HepG2 (cell line): ENCODE results near the gene CCDC88C. TPM values are rescaled to one million over a fixed set of nuclear protein-coding genes. Genes with fewer than 3 reads are reported as not detected.

Experiments
- ATAC-seq: fragments of 200-7000 bp; cut with Tn5 transposase; 3 replicates; pipeline ENCODE4 v1.9.1; 2020; ENCODE audit warnings: mild to moderate bottlenecking, moderate library complexity
- BruUV-seq: library from RNA; stranded (reverse); fragments of 400-500 nt; replicated peaks from 2 replicates; lab custom pipeline; 2021; lab: Mats Ljungman, UMichigan
- CTCF ChIA-PET: fragments of 300-600 bp; formaldehyde crosslinking; extraction: SDS; loops from one replicate; lab custom pipeline; 2021; ENCODE audit warnings: low total read pairs, inconsistent platforms, low intra/inter-chr PET ratio; lab: Yijun Ruan, JAX
- POLR2A ChIA-PET: fragments of 350-600 bp; sonication (Branson Sonifier 250); formaldehyde crosslinking; loops from one replicate; lab custom pipeline; 2020; ENCODE audit warnings: antibody characterized with exemption, inconsistent platforms; lab: Yijun Ruan, JAX
- DNase-seq: peaks from one replicate; pipeline ENCODE4 v3.0.0-alpha.2; 2015; ENCODE audit warnings: low spot score
- FAIRE-seq: peaks from 3 replicates; lab custom pipeline; 2011; peaks lifted over from hg19 to GRCh38; lab: Jason Lieb, UNC
- H2AFZ ChIP-seq: one replicate; pipeline ENCODE4 v1.6.1; 2011; ENCODE audit warnings: low read length, inconsistent platforms
- H3K27ac ChIP-seq: fragments of 300-600 bp; 3 replicates; pipeline ENCODE4 v1.8.0; 2011; ENCODE audit warnings: mixed run types, mild to moderate bottlenecking, mixed read lengths, low read length, inconsistent platforms; ENCODE audit not compliant: insufficient read depth; ENCODE audit errors: extremely low read length
- H3K27me3 ChIP-seq, 2 experiments: fragments of 200-600 bp in 1 of 2; 2 replicates in 1 of 2; 3 replicates in 1 of 2; pipeline versions ENCODE4 v1.6.0 to v1.8.0; 2011; ENCODE audit warnings: low read length in 2 of 2, mild to moderate bottlenecking in 2 of 2, moderate library complexity in 2 of 2, inconsistent platforms in 1 of 2; ENCODE audit not compliant: insufficient read depth in 2 of 2, control insufficient read depth in 1 of 2
- H3K36me3 ChIP-seq, 2 experiments: fragments of 200-600 bp in 1 of 2; replicated peaks in 1 of 2; 2 replicates in 1 of 2; 3 replicates in 1 of 2; pipeline versions ENCODE4 v1.5.1 to v1.8.0; 2011; ENCODE audit warnings: low read length in 2 of 2, inconsistent platforms in 1 of 2; ENCODE audit not compliant: insufficient read depth in 2 of 2, control insufficient read depth in 1 of 2
- H3K4me1 ChIP-seq: 2 replicates; pipeline ENCODE4 v1.5.1; 2012; ENCODE audit warnings: low read length, inconsistent platforms; ENCODE audit not compliant: insufficient read depth
- H3K4me2 ChIP-seq: 2 replicates; pipeline ENCODE4 v1.6.0; 2011; ENCODE audit warnings: low read depth, low read length, inconsistent platforms
- H3K4me3 ChIP-seq, 3 experiments: fragments of 200-600 bp in 1 of 3; sonication (generic), shearing (Covaris generic) in 1 of 3; replicated peaks in 1 of 3; 2 replicates each; pipeline ENCODE4 v1.5.1; 2011 to 2016; ENCODE audit warnings: low read length in 3 of 3, inconsistent platforms in 2 of 3, low read depth in 2 of 3, mild to moderate bottlenecking in 2 of 3, control low read depth in 1 of 3, mixed read lengths in 1 of 3; ENCODE audit not compliant: insufficient read depth in 1 of 3
- H3K79me2 ChIP-seq: one replicate; pipeline ENCODE4 v1.6.1; 2011; ENCODE audit warnings: low read length, inconsistent platforms; ENCODE audit not compliant: insufficient read depth
- H3K9ac ChIP-seq: 2 replicates; pipeline ENCODE4 v1.6.0; 2011; ENCODE audit warnings: mild to moderate bottlenecking, low read depth, low read length, inconsistent platforms; ENCODE audit not compliant: insufficient read depth
- H3K9me3 ChIP-seq: 2 replicates; pipeline ENCODE4 v1.5.1; 2012; ENCODE audit warnings: mild to moderate bottlenecking, low read length
- H4K20me1 ChIP-seq: 2 replicates; pipeline ENCODE4 v1.6.0; 2011; ENCODE audit warnings: inconsistent platforms, mild to moderate bottlenecking, low read length, moderate library complexity; ENCODE audit not compliant: insufficient read depth
- ARID4A ChIP-seq: sonication (generic); formaldehyde crosslinking; IDR thresholded peaks from 2 replicates; pipeline ENCODE4 v1.5.0; 2020; ENCODE audit warnings: mild to moderate bottlenecking, missing genetic modification reagents, borderline replicate concordance
- FOXM1 ChIP-seq: sonication (generic); formaldehyde crosslinking; IDR thresholded peaks from 2 replicates; pipeline ENCODE4 v1.5.0; 2020; ENCODE audit warnings: missing genetic modification reagents
- GTF3A ChIP-seq: sonication (generic); formaldehyde crosslinking; conservative IDR thresholded peaks from 2 replicates; pipeline ENCODE4 v1.4.0; 2020; ENCODE audit warnings: mild to moderate bottlenecking, missing genetic modification reagents
- MYC ChIP-seq: sonication (generic); formaldehyde crosslinking; IDR thresholded peaks from 2 replicates; pipeline ENCODE4 v1.9.0; 2021; ENCODE audit warnings: missing genetic modification reagents, borderline replicate concordance
- RNF2 ChIP-seq: fragments of 450-650 bp; conservative IDR thresholded peaks from 2 replicates; pipeline ENCODE4 v1.6.1; 2016; ENCODE audit warnings: low read depth
- ZNF446 ChIP-seq: sonication (generic); formaldehyde crosslinking; IDR thresholded peaks from 2 replicates; pipeline ENCODE4 v1.5.0; 2020; ENCODE audit warnings: mild to moderate bottlenecking, missing genetic modification reagents
- ZNF615 ChIP-seq: sonication (generic); formaldehyde crosslinking; IDR thresholded peaks from 2 replicates; pipeline ENCODE4 v1.5.0; 2020; ENCODE audit warnings: mild to moderate bottlenecking, missing genetic modification reagents, borderline replicate concordance
- ZNF646 ChIP-seq: sonication (generic); formaldehyde crosslinking; IDR thresholded peaks from 2 replicates; pipeline ENCODE4 v1.9.0; 2021; ENCODE audit warnings: mild to moderate bottlenecking, missing genetic modification reagents
- ZNF83 ChIP-seq: sonication (generic); formaldehyde crosslinking; IDR thresholded peaks from 2 replicates; pipeline ENCODE4 v1.4.0; 2020; ENCODE audit warnings: missing genetic modification reagents, mild to moderate bottlenecking, borderline replicate concordance
- ZNF879 ChIP-seq: sonication (generic); formaldehyde crosslinking; IDR thresholded peaks from 2 replicates; pipeline ENCODE4 v1.8.1; 2023; ENCODE audit warnings: missing genetic modification reagents
- ZNF883 ChIP-seq: sonication (generic); formaldehyde crosslinking; IDR thresholded peaks from 2 replicates; pipeline ENCODE4 v1.5.1; 2020; ENCODE audit warnings: mild to moderate bottlenecking, missing genetic modification reagents; ENCODE audit errors: not compliant biosample characterization
- WGBS: methylation state at CpG from one replicate; pipeline ENCODE4 v1.1.6; 2017; ENCODE audit warnings: low lambda C conversion rate; 5-methylcytosine and 5-hydroxymethylcytosine counted together
- in situ Hi-C: cut with HindIII; loops from 2 replicates; pipeline ENCODE4 v1.10.0; 2017; ENCODE audit warnings: low pct_unique_long_range_greater_than_20kb; ENCODE audit not compliant: extremely low pct_ligation_motif_present
- intact Hi-C: fragments of 100-400 bp; cut with micrococcal nuclease; formaldehyde crosslinking; loops from one replicate; pipeline ENCODE4 v1.10.0; 2022; ENCODE audit not compliant: unreplicated experiment
- polyA plus RNA-seq, 8 experiments: library from polyadenylated mRNA; depleted of rRNA in 3 of 8; stranded (reverse) in 7 of 8; unstranded in 1 of 8; fragments of >200 nt; fragmentation: Illumina TruSeq in 4 of 8; extraction: Trizol in 4 of 8; gene quantifications; 2 replicates each; pipeline versions ENCODE4 v1.2.1 to v1.2.3, GENCODE V29; 2011 to 2016; ENCODE audit warnings: low read depth in 4 of 8, missing spikeins in 1 of 8, mixed read lengths in 1 of 8; ENCODE audit not compliant: insufficient read depth in 1 of 8
- total RNA-seq, 5 experiments: library from RNA; depleted of rRNA; stranded (reverse); fragments of >200 nt; fragmentation: Illumina TruSeq; extraction: Trizol; gene quantifications; 2 replicates each; pipeline ENCODE4 v1.2.3, GENCODE V29; 2016; ENCODE audit warnings: low read depth in 1 of 5

CCDC88C gene
- total and polyA plus RNA-seq, 2 of the 13 experiments (the other 11 are each of a cell fraction or from before 2014, with no cell fraction given) = 3.6 to 11.7 TPM

DNA sequence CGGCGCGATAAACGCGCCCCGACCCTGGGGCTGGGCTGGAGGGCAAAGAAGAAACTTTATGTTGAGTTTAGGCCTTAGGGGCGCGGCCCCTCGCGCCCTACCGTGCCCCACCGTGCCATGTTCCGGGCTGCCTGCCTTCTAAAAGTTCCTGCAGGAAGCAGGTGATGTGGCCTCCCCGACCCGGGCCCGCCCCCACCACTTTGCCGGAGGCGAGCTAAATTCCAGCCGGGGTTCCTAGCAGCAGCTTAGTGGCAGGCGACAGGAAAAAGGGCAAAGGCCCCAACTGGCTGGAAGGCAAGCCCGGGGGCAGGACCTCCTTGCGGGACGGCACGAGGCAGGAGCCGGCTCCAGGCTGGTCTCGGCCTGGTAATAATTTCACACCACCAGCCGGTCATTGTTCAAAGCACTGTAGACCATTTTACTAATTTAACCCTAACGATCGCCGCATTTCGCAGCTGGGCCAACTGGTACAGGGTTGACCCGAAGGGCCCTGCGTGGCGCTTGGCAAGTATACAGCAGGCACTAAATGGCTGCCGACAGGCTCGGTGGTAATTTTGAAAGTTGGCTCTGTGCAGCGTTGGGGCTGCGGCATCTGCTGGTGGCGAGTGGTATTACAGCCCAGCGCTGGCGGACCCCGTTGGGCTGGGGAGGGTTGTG lies 895 bp upstream of the CCDC88C start (continued):
- peak; percentile 63; the same call in 1 of the 2 replicates for TF ChIP-seq ARID4A (CRISPR knock-in tag)
- no peak for TF ChIP-seq ZNF83 (CRISPR knock-in tag)
- 0 out of 2 replicates have a peak, but pooled peaks have one; percentile 60 for TF ChIP-seq ZNF446 (CRISPR knock-in tag)
- no peak for TF ChIP-seq ZNF615 (CRISPR knock-in tag)

GRCh38 chr14:91417983-91418386 lies 365 bp upstream of the CCDC88C start:
- CTCF ChIA-PET = interaction anchor here (3.1 kb wide), 1 partner anchor 94 kb away, joined by 39 read pairs; no protein-coding TSS in a partner anchor
- TF ChIP-seq ZNF879 (CRISPR knock-in tag) (peak; percentile 65; the same call in 1 of the 2 replicates), FOXM1 (peak; percentile 87; the same call in 1 of the 2 replicates), RNF2 (peak; percentile 92), ZNF883 (CRISPR knock-in tag) (peak; percentile 87), GTF3A (CRISPR knock-in tag) (peak; percentile 65; the same call in 1 of the 2 replicates), ZNF646 (CRISPR knock-in tag) (no peak), MYC (CRISPR knock-in tag) (peak; percentile 95)

More at GRCh38 chr14:91417983-91418386, 365 bp upstream of the CCDC88C start:
- Histone ChIP-seq H3K27ac (peak overlapping the region; percentile 62), H3K4me2 (peak overlapping the region; percentile 80), H3K36me3 (0 out of 5 replicates have a peak, but pooled peaks cover 0 to 1% of the 10 kb centered on the region in 2 experiments), H3K9ac (peak overlapping the region; percentile 70), H3K4me1 (peaks cover 69% of the 10 kb centered on the region), H3K9me3 (no peaks in the 10 kb centered on the region), H2AFZ (no peak overlapping the region), H4K20me1 (no peaks in the 10 kb centered on the region; the same call in 1 of the 2 replicates), H3K4me3 (peak overlapping the region; percentile 27 to 78 (median 55)), H3K79me2 (peaks cover 15% of the 10 kb centered on the region), H3K27me3 (no peaks in the 10 kb centered on the region)
- POLR2A ChIA-PET = interaction anchor here (1.0 to 1.5 kb wide), 5 partner anchors 12 to 357 kb away, joined by 3 to 4 read pairs (median 3); partner anchors contain the start of gene RPS6KA5
- BruUV-seq = no TSS peak
- intact Hi-C loops = loop anchor here (1.0 to 2.0 kb wide), 2 partner anchors 57 to 95 kb away; no protein-coding TSS in a partner anchor
- in situ Hi-C loops = no loop called here
- ATAC-seq (peak; percentile 63), DNase-seq (peak; percentile 39), FAIRE-seq (no peak)
- no CpG with 5 or more reads among the region's 53 CpGs for WGBS
